ENCODE measurements around the gene EIF4G2. TPM values are rescaled to one million over a fixed set of nuclear protein-coding genes. Genes with fewer than 3 reads are reported as not detected.
"Not testable (repeated sequence)": the region's sequence is repeated elsewhere in the genome, so short reads cannot be mapped to it uniquely, and the experiment has no call there.

The EIF4G2 gene
- total RNA-seq, 1 experiment from 2014 or later = 999 TPM

DNA sequence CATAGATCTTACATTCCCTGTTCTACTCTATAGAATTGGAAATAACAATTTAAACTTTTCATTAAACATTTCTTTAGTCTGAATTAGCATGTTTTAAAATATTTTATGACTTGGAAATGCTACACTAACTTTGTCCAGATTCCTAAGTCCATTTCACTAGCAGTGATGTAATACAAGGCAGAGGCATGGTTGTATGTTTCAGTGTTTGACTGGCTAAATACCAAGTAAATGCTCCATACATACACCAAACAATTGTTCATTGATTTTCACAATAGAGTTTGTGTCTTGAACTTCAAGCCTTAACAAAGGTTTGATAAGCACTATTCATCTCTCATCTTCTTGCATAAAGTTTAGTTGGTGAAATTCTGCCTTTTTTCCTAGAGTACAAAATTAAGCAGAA is 35.6 kb upstream of the EIF4G2 start:
- Histone ChIP-seq H3K4me1 (ENCODE audit: insufficient read depth, low read length) (peaks cover 12% of the 10 kb centered on the region), H3K79me2 (ENCODE audit: low read length) (no peaks in the 10 kb centered on the region), H3K27ac (ENCODE audit: low read length) (no peak overlapping the region), H2AFZ (ENCODE audit: low read length) (no peak overlapping the region), H4K20me1 (ENCODE audit: low read length) (no peaks in the 10 kb centered on the region), H3K9me2 (replicated peaks; ENCODE audit: low read length) (no peaks in the 10 kb centered on the region), H3K4me3 (ENCODE audit: low read length) (no peak overlapping the region), H3F3A (ENCODE audit: low read length, unreplicated experiment) (no peaks in the 10 kb centered on the region), H3K36me3 (ENCODE audit: low read depth, low read length) (no peaks in the 10 kb centered on the region), H3K4me2 (ENCODE audit: low read length) (no peak overlapping the region), H3K27me3 (ENCODE audit: low read length) (no peaks in the 10 kb centered on the region), H3K9ac (ENCODE audit: low read length) (no peak overlapping the region), H3K9me3 (ENCODE audit: low read length) (no peaks in the 10 kb centered on the region)
- no peak for DNase-seq
- no peak for ATAC-seq
- intact Hi-C loops (cut with micrococcal nuclease) = no loop called here
- TF ChIP-seq EZH2 (IDR thresholded peaks at IDR 0.05; ENCODE audit: low read length, unreplicated experiment) (no peak), EZH2phosphoT487 (IDR thresholded peaks at IDR 0.05; ENCODE audit: borderline replicate concordance, low read length) (no peak), CTCF (conservative IDR thresholded peaks at IDR 0.05; ENCODE audit: low read depth, low read length) (no peak)
- ChIA-PET POLR2A (ENCODE audit: unreplicated experiment) (interaction anchor here (0.7 kb wide), 2 partner anchors 58 to 83 kb away, joined by 3 read pairs; no protein-coding TSS in a partner anchor), CTCF (no interaction called here)
- no TSS peak for BruUV-seq (replicated peaks)

DNA sequence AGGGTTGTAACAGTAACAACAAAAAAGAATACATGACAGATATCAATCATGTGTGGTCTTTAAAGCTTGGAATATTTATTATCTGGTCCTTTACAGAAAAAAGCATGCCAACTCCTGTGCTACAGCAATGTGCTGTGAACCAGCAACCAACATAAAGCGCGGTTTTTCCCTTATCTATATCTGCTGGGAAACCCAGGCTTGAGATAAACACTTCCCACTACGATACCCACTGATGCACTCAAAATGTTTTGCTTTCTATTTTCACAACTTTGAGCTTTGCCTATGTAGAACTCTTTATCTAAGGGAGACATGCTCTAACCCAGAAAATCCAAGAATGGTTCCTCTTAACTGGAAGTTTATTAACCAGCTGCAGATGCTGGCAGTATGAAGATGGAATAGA is 30.2 kb upstream of the EIF4G2 start:
- CTCF ChIA-PET = no interaction called here
- no peaks in the 10 kb centered on the region for H3F3A ChIP-seq (ENCODE audit: low read length, unreplicated experiment)
- no peak for ATAC-seq
- H3K79me2 ChIP-seq (ENCODE audit: low read length) = no peaks in the 10 kb centered on the region
- no peak overlapping the region for H3K9ac ChIP-seq (ENCODE audit: low read length)
- H3K4me2 ChIP-seq (ENCODE audit: low read length) = no peak overlapping the region
- no peak for DNase-seq
- H3K36me3 ChIP-seq (ENCODE audit: low read depth, low read length) = no peaks in the 10 kb centered on the region
- H3K27ac ChIP-seq (ENCODE audit: low read length) = no peak overlapping the region
- H3K4me1 ChIP-seq (ENCODE audit: insufficient read depth, low read length) = peaks cover 12% of the 10 kb centered on the region
- H2AFZ ChIP-seq (ENCODE audit: low read length) = no peak overlapping the region
- POLR2A ChIA-PET (ENCODE audit: unreplicated experiment) = interaction anchor here (0.6 kb wide), 1 partner anchor 30 kb away, joined by 9 read pairs; no protein-coding TSS in a partner anchor
- H3K9me2 ChIP-seq (replicated peaks; ENCODE audit: low read length) = no peaks in the 10 kb centered on the region
- intact Hi-C loops (cut with micrococcal nuclease) = no loop called here
- TF ChIP-seq EZH2phosphoT487 (IDR thresholded peaks at IDR 0.05; ENCODE audit: borderline replicate concordance, low read length) (no peak), EZH2 (IDR thresholded peaks at IDR 0.05; ENCODE audit: low read length, unreplicated experiment) (no peak), CTCF (conservative IDR thresholded peaks at IDR 0.05; ENCODE audit: low read depth, low read length) (no peak)
- H3K9me3 ChIP-seq (ENCODE audit: low read length) = no peaks in the 10 kb centered on the region
- H3K27me3 ChIP-seq (ENCODE audit: low read length) = no peaks in the 10 kb centered on the region
- no peak overlapping the region for H3K4me3 ChIP-seq (ENCODE audit: low read length)
- BruUV-seq (replicated peaks) = no TSS peak
- H4K20me1 ChIP-seq (ENCODE audit: low read length) = no peaks in the 10 kb centered on the region

- no peak overlapping the region for H2AFZ ChIP-seq (ENCODE audit: low read length)
- H3K4me3 ChIP-seq (ENCODE audit: low read length) = no peak overlapping the region
- no peak overlapping the region for H3K27ac ChIP-seq (ENCODE audit: low read length)
- no peaks in the 10 kb centered on the region for H3K9me3 ChIP-seq (ENCODE audit: low read length)
- no TSS peak for BruUV-seq (replicated peaks)
- no peaks in the 10 kb centered on the region for H3K9me2 ChIP-seq (replicated peaks; ENCODE audit: low read length)
- CTCF ChIA-PET = no interaction called here
- no peaks in the 10 kb centered on the region for H4K20me1 ChIP-seq (ENCODE audit: low read length)
- no peaks in the 10 kb centered on the region for H3K36me3 ChIP-seq (ENCODE audit: low read depth, low read length)
- H3K27me3 ChIP-seq (ENCODE audit: low read length) = no peaks in the 10 kb centered on the region
- DNase-seq (no peak), ATAC-seq (no peak)
- no peak for TF ChIP-seq EZH2phosphoT487 (IDR thresholded peaks at IDR 0.05; ENCODE audit: borderline replicate concordance, low read length)
- TF ChIP-seq CTCF (conservative IDR thresholded peaks at IDR 0.05; ENCODE audit: low read depth, low read length) = no peak
- peaks cover 10% of the 10 kb centered on the region for H3K4me1 ChIP-seq (ENCODE audit: insufficient read depth, low read length)
- H3K79me2 ChIP-seq (ENCODE audit: low read length) = no peaks in the 10 kb centered on the region
- H3K4me2 ChIP-seq (ENCODE audit: low read length) = no peak overlapping the region
- H3F3A ChIP-seq (ENCODE audit: low read length, unreplicated experiment) = no peaks in the 10 kb centered on the region
- no peak overlapping the region for H3K9ac ChIP-seq (ENCODE audit: low read length)
- intact Hi-C loops (cut with micrococcal nuclease) = no loop called here
- POLR2A ChIA-PET (ENCODE audit: unreplicated experiment) = no interaction called here
Measured at GRCh38 chr11:10838083-10838482, 29.4 kb upstream of the EIF4G2 start.

DNA sequence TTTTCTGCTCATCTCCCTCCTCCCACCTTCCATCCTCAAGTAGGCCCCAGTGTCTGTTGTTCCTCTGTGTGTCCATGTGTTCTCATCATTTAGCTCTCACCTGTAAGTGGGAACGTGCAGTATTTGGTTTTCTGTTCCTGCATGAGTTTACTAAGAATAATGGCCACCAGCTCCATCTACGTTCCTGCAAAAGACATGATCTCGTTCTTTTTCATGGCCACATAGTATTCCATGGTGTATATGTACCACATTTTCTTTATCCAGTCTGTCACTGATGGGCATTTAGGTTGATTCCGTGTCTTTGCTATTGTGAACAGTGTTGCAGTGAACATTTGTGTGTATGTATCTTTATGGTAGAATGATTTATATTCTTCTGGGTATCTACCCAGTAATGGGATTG is 28.2 kb upstream of the EIF4G2 start:
- H3K9me2 ChIP-seq (replicated peaks; ENCODE audit: low read length); H3K4me1 ChIP-seq (ENCODE audit: insufficient read depth, low read length); ATAC-seq; H2AFZ ChIP-seq (ENCODE audit: low read length); H3K27me3 ChIP-seq (ENCODE audit: low read length); BruUV-seq (replicated peaks); POLR2A ChIA-PET (ENCODE audit: unreplicated experiment); H3K4me2 ChIP-seq (ENCODE audit: low read length); H3K27ac ChIP-seq (ENCODE audit: low read length); H3K9me3 ChIP-seq (ENCODE audit: low read length); H3F3A ChIP-seq (ENCODE audit: low read length, unreplicated experiment); H4K20me1 ChIP-seq (ENCODE audit: low read length); intact Hi-C loops (cut with micrococcal nuclease); H3K4me3 ChIP-seq (ENCODE audit: low read length); H3K36me3 ChIP-seq (ENCODE audit: low read depth, low read length); H3K9ac ChIP-seq (ENCODE audit: low read length); CTCF ChIA-PET; H3K79me2 ChIP-seq (ENCODE audit: low read length); DNase-seq: not testable (repeated sequence)

All from PC-3 (cell line).